Measurements from ENCODE around the gene ADARB2. TPM values are rescaled to one million over a fixed set of nuclear protein-coding genes. Genes with fewer than 3 reads are reported as not detected.

The ADARB2 gene
- polyA plus RNA-seq, 3 donors: not detected

DNA sequence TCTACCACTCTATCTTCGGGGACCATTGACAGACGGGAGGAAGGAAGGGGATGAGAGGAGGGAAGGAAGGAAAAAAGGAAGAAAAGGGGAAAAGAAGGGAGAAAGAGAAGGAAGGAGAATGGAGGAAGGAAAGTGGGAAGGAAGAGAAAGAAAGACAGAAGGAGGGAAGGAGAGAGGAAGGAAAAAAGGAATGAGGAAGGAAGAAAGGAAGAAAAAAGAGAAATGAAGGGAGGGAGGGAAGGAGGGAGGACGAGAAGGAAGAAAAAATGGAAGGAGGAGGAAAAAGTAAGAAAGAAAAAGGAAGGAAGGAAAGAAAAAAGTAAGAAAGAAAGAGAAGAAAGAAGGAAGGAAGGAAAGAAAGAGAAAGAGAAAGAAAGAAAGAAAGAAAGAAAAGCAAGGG is 128.9 kb downstream of the ADARB2 start:
- H3K27me3 Mint-ChIP-seq (ENCODE audit: low read depth in 3 of 3): peaks cover 18 to 24% (median 18%) of the 10 kb centered on the region in 3 donors
- no peaks in the 10 kb centered on the region for H3K79me2 ChIP-seq (ENCODE audit: insufficient read depth, low read length)
- no peak overlapping the region for H3K4me3 ChIP-seq (replicated peaks in 1 of 3; ENCODE audit: low read depth in 2 of 3, low read length in 3 of 3)
- H2AFZ ChIP-seq (ENCODE audit: insufficient read depth, low read depth, low read length, poor library complexity, severe bottlenecking): no peak overlapping the region
- H3K9ac ChIP-seq (ENCODE audit: insufficient read depth, low read length, poor library complexity, severe bottlenecking): no peak overlapping the region
- no peak for DNase-seq
- no peak overlapping the region for H3K27ac Mint-ChIP-seq
- H3K27me3 ChIP-seq (ENCODE audit: control insufficient read depth in 2 of 2, insufficient read depth in 2 of 2, low read length in 2 of 2): peaks cover 0 to 13% of the 10 kb centered on the region in 2 donors
- WGBS (ENCODE audit: insufficient coverage): 66% methylated on average over 3 of the region's 3 CpGs
- H3K4me1 ChIP-seq (ENCODE audit: control insufficient read depth in 1 of 2, insufficient read depth in 2 of 2, low read length in 2 of 2): no peaks in the 10 kb centered on the region
- no peak overlapping the region for H3K4me2 ChIP-seq (replicated peaks; ENCODE audit: extremely low read depth, low read length, poor library complexity, severe bottlenecking)
- H3K27ac ChIP-seq (ENCODE audit: low read depth in 1 of 2, low read length in 2 of 2): no peak overlapping the region
- peak overlapping the region in 1 of 2 donors; percentile 52 for H3K4me3 Mint-ChIP-seq
- no peaks in the 10 kb centered on the region for H3K9me3 ChIP-seq (replicated peaks in 1 of 2; ENCODE audit: control insufficient read depth in 1 of 2, insufficient read depth in 1 of 2, low read length in 2 of 2)
- H3K36me3 Mint-ChIP-seq: no peaks in the 10 kb centered on the region
- no peaks in the 10 kb centered on the region for H3K4me1 Mint-ChIP-seq
- TF ChIP-seq, protein P1, sequence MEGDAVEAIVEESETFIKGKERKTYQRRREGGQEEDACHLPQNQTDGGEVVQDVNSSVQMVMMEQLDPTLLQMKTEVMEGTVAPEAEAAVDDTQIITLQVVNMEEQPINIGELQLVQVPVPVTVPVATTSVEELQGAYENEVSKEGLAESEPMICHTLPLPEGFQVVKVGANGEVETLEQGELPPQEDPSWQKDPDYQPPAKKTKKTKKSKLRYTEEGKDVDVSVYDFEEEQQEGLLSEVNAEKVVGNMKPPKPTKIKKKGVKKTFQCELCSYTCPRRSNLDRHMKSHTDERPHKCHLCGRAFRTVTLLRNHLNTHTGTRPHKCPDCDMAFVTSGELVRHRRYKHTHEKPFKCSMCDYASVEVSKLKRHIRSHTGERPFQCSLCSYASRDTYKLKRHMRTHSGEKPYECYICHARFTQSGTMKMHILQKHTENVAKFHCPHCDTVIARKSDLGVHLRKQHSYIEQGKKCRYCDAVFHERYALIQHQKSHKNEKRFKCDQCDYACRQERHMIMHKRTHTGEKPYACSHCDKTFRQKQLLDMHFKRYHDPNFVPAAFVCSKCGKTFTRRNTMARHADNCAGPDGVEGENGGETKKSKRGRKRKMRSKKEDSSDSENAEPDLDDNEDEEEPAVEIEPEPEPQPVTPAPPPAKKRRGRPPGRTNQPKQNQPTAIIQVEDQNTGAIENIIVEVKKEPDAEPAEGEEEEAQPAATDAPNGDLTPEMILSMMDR (IDR thresholded peaks at IDR 0.05): no peak
- no peaks in the 10 kb centered on the region for H4K20me1 ChIP-seq (ENCODE audit: insufficient read depth, low read length)
- intact Hi-C loops (cut with micrococcal nuclease): no loop called here
- no peaks in the 10 kb centered on the region for H3K36me3 ChIP-seq (replicated peaks in 1 of 2; ENCODE audit: control insufficient read depth in 1 of 2, insufficient read depth in 2 of 2, low read length in 2 of 2)
- peaks cover 0 to 3% (median 0%) of the 10 kb centered on the region in 7 donors for H3K9me3 Mint-ChIP-seq

DNA sequence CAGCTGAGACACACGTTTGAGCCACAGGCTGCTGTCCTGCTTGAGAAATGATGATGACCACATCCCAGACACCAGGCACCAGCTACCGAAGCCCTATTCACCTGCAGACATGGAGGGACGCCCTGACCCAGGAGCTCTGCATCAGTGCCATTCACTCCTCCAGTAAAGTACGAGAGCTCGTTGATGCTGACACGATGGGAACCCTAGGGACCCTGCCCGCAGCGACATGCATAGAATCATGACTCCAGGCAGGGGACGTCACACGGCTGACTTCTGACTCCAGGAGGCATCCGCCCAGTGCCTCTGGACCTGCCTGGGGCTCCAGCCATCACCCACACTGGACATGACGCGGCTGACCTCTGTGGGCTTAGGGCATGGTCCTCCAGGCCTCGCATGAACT is 129.9 kb downstream of the ADARB2 start:
- no peaks in the 10 kb centered on the region for H3K36me3 Mint-ChIP-seq
- Histone ChIP-seq H3K9ac (ENCODE audit: insufficient read depth, low read length, poor library complexity, severe bottlenecking) (no peak overlapping the region), H3K4me2 (replicated peaks; ENCODE audit: extremely low read depth, low read length, poor library complexity, severe bottlenecking) (no peak overlapping the region), H3K4me3 (replicated peaks in 1 of 3; ENCODE audit: low read depth in 2 of 3, low read length in 3 of 3) (no peak overlapping the region), H3K9me3 (replicated peaks in 1 of 2; ENCODE audit: control insufficient read depth in 1 of 2, insufficient read depth in 1 of 2, low read length in 2 of 2) (no peaks in the 10 kb centered on the region), H2AFZ (ENCODE audit: insufficient read depth, low read depth, low read length, poor library complexity, severe bottlenecking) (no peak overlapping the region), H3K79me2 (ENCODE audit: insufficient read depth, low read length) (no peaks in the 10 kb centered on the region), H3K27ac (ENCODE audit: low read depth in 1 of 2, low read length in 2 of 2) (no peak overlapping the region), H4K20me1 (ENCODE audit: insufficient read depth, low read length) (no peaks in the 10 kb centered on the region), H3K27me3 (ENCODE audit: control insufficient read depth in 2 of 2, insufficient read depth in 2 of 2, low read length in 2 of 2) (peaks cover 0 to 13% of the 10 kb centered on the region in 2 donors), H3K4me1 (ENCODE audit: control insufficient read depth in 1 of 2, insufficient read depth in 2 of 2, low read length in 2 of 2) (no peaks in the 10 kb centered on the region), H3K36me3 (replicated peaks in 1 of 2; ENCODE audit: control insufficient read depth in 1 of 2, insufficient read depth in 2 of 2, low read length in 2 of 2) (no peaks in the 10 kb centered on the region)
- intact Hi-C loops (cut with micrococcal nuclease): no loop called here
- no peak for DNase-seq
- TF ChIP-seq, protein P1 (IDR thresholded peaks at IDR 0.05): no peak
- WGBS (ENCODE audit: insufficient coverage): 85% methylated on average over 11 of the region's 14 CpGs
- H3K4me1 Mint-ChIP-seq: no peaks in the 10 kb centered on the region
- H3K9me3 Mint-ChIP-seq: peaks cover 0 to 4% (median 0%) of the 10 kb centered on the region in 7 donors
- peaks cover 17 to 24% (median 18%) of the 10 kb centered on the region in 3 donors for H3K27me3 Mint-ChIP-seq (ENCODE audit: low read depth in 3 of 3)
- no peak overlapping the region for H3K27ac Mint-ChIP-seq
- H3K4me3 Mint-ChIP-seq: peak overlapping the region in 1 of 2 donors; percentile 28
